PFSK-1 (cell line): ENCODE results near the gene ASPHD2.
A peak's percentile ranks its signal among the peaks of the same experiment; 100 is the strongest.

ENCODE experiments used
- FOXP2 ChIP-seq: optimal IDR thresholded peaks from 2 replicates; pipeline ENCODE3; 2011; ENCODE audit warnings: borderline replicate concordance, control low read depth, inconsistent platforms; ENCODE audit not compliant: insufficient read depth; ENCODE audit errors: extremely low read length, extremely low read depth
- POLR2AphosphoS5 ChIP-seq: IDR thresholded peaks from 2 replicates; pipeline ENCODE4 v1.6.1; 2012; ENCODE audit warnings: low read depth, mild to moderate bottlenecking, control low read depth, low read length, moderate library complexity
- SIN3A ChIP-seq: IDR thresholded peaks from 2 replicates; pipeline ENCODE4 v1.6.1; 2012; ENCODE audit warnings: mild to moderate bottlenecking, low read length, moderate library complexity, borderline replicate concordance; ENCODE audit not compliant: insufficient read depth
- TAF1 ChIP-seq: IDR thresholded peaks from 2 replicates; pipeline ENCODE4 v1.6.1; 2012; ENCODE audit warnings: low read length, control low read depth, borderline replicate concordance; ENCODE audit not compliant: insufficient read depth
- TF ChIP-seq, protein P1 (sequence below), 2 experiments: IDR thresholded peaks; 2 replicates each; pipeline versions ENCODE4 v1.6.1 to v1.8.0; 2011 to 2012; ENCODE audit warnings: low read depth in 2 of 2, low read length in 2 of 2, control low read depth in 1 of 2, inconsistent platforms in 1 of 2, mild to moderate bottlenecking in 1 of 2, moderate library complexity in 1 of 2; ENCODE audit not compliant: insufficient read depth in 1 of 2

DNA sequence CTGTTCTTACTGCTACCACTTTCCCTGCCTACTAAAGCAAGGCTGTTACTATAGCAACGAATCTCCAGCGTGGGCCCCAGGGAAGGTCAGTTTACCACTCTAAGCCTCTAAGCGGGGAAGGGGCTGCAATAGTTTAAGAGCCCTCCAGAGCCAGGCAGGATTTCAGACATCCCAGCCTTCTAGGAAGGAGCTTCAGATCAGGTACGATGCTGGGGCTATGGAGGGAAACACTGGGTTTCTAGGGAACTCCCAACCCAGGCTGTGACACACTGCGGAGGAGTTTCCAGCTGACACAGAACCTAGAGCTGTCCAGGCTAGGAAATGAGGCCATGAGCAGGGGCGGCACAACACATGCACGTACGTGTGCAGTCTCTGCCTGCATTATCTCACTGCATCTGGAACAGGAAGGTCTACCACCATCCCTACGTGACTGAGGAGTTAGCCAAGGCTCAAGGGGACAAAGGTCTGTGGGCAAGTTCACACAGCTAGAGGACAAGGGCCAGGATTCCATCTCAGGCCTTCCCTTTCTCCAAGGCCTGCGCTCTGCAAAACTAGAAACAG is 34.1 kb downstream of the ASPHD2 start:
- TF ChIP-seq TAF1 (no peak), POLR2AphosphoS5 (no peak), FOXP2 (peak; percentile 26), SIN3A (no peak)
- TF ChIP-seq, protein P1, sequence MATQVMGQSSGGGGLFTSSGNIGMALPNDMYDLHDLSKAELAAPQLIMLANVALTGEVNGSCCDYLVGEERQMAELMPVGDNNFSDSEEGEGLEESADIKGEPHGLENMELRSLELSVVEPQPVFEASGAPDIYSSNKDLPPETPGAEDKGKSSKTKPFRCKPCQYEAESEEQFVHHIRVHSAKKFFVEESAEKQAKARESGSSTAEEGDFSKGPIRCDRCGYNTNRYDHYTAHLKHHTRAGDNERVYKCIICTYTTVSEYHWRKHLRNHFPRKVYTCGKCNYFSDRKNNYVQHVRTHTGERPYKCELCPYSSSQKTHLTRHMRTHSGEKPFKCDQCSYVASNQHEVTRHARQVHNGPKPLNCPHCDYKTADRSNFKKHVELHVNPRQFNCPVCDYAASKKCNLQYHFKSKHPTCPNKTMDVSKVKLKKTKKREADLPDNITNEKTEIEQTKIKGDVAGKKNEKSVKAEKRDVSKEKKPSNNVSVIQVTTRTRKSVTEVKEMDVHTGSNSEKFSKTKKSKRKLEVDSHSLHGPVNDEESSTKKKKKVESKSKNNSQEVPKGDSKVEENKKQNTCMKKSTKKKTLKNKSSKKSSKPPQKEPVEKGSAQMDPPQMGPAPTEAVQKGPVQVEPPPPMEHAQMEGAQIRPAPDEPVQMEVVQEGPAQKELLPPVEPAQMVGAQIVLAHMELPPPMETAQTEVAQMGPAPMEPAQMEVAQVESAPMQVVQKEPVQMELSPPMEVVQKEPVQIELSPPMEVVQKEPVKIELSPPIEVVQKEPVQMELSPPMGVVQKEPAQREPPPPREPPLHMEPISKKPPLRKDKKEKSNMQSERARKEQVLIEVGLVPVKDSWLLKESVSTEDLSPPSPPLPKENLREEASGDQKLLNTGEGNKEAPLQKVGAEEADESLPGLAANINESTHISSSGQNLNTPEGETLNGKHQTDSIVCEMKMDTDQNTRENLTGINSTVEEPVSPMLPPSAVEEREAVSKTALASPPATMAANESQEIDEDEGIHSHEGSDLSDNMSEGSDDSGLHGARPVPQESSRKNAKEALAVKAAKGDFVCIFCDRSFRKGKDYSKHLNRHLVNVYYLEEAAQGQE (IDR thresholded peaks at IDR 0.05; ENCODE audit: insufficient read depth in 1 of 2, low read depth in 2 of 2, low read length in 2 of 2): peak in 1 of 2 experiments; percentile 66; a peak in 1 of 4 replicates
